HG03103 (cell line): Measurements from ENCODE around the gene VPS35.
"Not testable (repeated sequence)": the region's sequence is repeated elsewhere in the genome, so short reads cannot be mapped to it uniquely, and the experiment has no call there.

Experiments used
- ATAC-seq: cut with Tn5 transposase; IDR thresholded peaks from one replicate; pipeline ENCODE4 v1.9.1; 2021; ENCODE audit warnings: low read depth; ENCODE audit not compliant: unreplicated experiment

Gene VPS35

GRCh38 chr16:46713634-46714033, 24.7 kb upstream of the VPS35 start:
- ATAC-seq, result no peak

- no peak for ATAC-seq
These were observed 23.9 kb upstream of the VPS35 start for GRCh38 chr16:46712911-46713310.

GRCh38 chr16:46711106-46712058, 22.4 kb upstream of the VPS35 start:
- ATAC-seq, result no peak

DNA sequence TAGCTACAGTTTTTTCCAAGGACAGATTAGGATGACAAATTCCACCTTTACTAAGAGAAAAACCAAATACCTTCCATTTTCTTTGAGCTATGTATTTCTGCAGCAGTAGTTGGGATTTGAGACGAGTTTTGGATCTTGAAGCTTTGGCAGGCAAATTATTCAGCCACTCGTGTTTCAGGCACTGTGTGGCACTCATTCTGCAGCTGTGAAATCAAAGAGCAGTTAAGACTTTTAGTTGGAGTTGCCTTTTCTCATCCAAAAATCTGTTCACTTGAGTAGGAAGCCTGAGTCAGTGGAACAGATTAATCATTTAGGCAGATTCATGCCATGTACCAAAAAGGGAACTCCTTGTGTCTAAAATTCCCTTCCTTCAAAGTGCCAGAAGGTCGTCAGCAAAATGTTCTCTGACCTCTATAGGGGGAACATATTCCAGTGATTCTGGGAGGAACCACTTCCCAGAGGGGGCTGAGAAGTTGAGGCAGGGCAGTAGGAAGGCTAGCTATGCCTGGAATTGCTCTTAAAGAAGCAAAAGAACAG, 20.6 kb upstream of the VPS35 start:
- ATAC-seq, result no peak

GRCh38 chr16:46706642-46707041, 17.7 kb upstream of the VPS35 start:
- ATAC-seq, result no peak

DNA sequence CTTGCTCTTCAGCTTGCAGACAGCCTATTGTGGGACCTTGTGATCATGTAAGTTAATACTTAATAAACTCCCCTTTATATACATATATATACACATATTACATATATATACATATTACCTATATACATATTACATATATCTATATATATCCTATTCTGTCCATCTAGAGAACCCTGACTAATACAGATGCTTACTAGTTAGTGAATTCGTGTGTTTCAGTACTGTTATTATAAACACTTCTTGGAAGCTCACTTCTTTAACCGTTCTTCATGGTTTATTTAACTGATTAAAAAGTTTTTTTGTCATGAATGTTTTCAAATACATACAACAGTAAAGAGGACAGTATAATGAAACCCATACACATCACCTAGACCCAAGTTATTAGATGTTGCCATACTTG, 13.1 kb upstream of the VPS35 start:
- ATAC-seq, result no peak

GRCh38 chr16:46701615-46702014, 12.6 kb upstream of the VPS35 start:
- ATAC-seq, result no peak

- no peak for ATAC-seq
These were observed 11.1 kb upstream of the VPS35 start for GRCh38 chr16:46700048-46700447.

- no peak for ATAC-seq
These were observed 8.0 kb upstream of the VPS35 start for GRCh38 chr16:46696957-46697356.

DNA sequence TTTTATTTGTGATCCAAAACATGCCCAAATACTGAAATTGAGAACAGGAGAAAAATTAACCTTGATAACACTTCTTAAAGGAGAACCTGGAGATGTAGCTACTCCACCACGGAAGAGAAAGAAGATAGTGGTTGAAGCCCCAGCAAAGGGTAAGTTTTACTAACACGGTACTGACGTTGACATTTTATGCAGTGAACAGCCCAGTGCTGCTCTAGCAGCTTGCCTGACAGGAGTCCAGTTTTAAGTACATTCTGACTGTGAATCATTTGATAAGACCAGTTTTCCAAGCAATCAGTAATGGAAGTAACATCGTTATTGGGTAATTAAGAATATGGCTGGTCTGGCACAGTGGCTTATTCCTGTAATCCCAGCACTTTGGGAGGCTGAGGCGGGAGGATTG, 7.0 kb upstream of the VPS35 start:
- ATAC-seq, result no peak

- no peak for ATAC-seq
These were observed 4.6 kb upstream of the VPS35 start for GRCh38 chr16:46693598-46693997.

GRCh38 chr16:46691726-46692125, 2.7 kb upstream of the VPS35 start:
- no peak for ATAC-seq

- no peak for ATAC-seq
These were observed 1.6 kb upstream of the VPS35 start for GRCh38 chr16:46690281-46691178.

DNA sequence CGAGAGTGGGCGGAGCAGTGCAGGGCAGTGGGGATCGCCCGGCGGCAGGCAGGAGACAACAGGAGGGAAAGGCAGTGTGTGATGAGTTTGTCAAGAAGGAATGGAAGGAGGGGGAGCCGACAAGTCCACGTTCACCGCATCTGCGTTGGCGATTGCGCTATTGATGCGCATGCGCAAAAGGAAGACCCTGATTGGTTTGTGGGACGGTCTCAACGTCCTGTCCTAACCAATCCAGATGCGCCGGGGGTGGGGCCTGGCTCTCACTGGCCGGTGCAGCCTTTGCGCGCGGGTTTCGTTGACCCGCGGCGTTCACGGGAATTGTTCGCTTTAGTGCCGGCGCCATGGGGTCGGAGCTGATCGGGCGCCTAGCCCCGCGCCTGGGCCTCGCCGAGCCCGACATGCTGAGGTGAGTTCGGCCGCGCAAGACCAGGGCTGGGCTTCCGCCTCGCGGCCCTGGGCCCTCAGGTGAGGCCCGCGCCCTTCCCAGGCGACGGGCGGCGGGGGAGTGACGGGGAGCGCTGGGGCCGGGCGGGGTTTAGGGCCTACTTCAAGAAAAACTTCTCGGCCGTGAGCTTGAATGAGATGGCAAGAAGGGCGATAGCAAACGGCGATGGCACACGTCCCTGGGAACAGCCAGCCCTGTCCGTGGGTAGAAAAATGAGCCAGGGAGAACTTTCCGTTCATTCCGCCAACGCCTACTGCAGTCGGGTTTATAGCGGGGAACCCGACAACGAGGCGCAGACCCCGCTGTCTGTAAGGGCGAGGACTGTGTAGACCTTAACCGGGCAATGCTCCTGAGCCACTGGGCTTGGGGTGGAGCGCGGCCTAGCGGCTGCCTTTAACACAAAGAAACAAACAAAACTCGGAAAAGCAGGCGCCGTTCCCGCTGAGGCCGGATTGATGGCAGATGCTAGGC, 645 bp upstream of the VPS35 start, which contains the start of gene ORC6:
Gene ORC6, plus strand, starts transcription at position 295 of the 916 bp plus-strand sequence. Its CDS starts 47 bp downstream, at position 342.
- ATAC-seq, result peak; percentile 56

DNA sequence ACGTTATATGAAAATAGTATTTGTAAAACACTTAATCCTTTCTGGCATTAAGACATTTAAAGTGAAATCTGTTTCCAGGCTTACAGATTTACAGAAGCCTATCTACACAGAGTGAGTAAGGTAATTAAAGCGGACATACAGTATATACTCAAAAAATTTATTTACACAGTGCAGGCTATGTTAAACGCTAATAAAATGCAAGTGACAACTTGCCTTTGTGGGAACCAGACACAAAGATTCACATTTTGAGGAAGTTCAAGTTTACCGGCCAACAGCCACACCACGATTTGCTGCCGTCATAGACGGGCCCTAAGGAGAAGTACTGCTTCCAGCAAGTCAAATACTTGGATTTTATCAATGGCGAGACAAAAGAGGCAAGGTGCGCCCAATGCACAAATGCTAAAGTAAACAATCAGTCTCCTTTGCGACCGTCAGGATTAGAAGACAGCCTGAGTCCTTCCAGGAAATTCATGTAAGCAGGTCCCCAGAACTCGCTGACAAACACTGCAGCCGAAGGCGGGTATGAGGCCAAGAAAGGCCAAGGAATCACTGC, 801 bp downstream of the VPS35 start:
- no peak for ATAC-seq

- ATAC-seq, result no peak
These were observed 1.5 kb downstream of the VPS35 start for GRCh38 chr16:46687486-46687885.

DNA sequence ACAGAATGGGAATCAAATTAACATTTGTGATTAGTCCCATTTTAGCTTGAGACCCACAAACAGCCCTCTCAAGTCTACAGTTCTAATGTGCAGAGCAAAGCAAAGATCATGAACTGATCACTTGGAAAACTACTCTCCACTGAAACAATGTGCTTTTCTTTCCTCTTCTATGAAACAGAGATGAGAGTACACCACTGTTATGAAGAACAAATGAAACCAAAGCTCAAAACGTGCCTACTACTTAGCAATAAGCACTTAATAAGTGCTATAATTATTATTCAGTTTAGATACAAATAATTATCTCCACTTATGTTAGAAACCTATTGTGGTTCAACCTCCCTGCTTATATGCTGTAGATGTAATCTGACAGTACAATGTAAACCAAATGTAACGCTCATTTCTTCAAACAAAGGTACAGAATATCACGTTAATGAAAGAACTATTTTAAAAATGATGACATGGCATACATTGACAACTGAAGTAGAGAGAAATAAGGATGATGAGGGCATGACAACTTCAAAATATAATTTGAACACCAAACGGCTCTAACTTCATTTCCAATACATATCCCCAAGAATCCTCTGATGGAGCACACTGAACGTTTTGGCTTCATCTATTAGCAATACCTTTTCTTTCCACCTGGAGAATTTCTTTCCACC, 2.0 kb downstream of the VPS35 start:
- ATAC-seq, result no peak

- not testable (repeated sequence) for ATAC-seq
These were observed 7.1 kb downstream of the VPS35 start for GRCh38 chr16:46681867-46682266.

GRCh38 chr16:46677943-46678342, 11.0 kb downstream of the VPS35 start:
- not testable (repeated sequence) for ATAC-seq
